GM12801 (cell line): ENCODE data around the gene FLVCR1.

Experiments used
- CTCF ChIP-seq: IDR thresholded peaks from one replicate; pipeline ENCODE4 v1.5.1; 2011; ENCODE audit warnings: control low read depth; ENCODE audit not compliant: insufficient read length; ENCODE audit errors: extremely low read depth

The FLVCR1 gene

GRCh38 chr1:212928323-212929291, 70.5 kb downstream of the FLVCR1 start:
- no peak for TF ChIP-seq CTCF

- no peak for TF ChIP-seq CTCF
Measured at GRCh38 chr1:212930986-212931678, 73.1 kb downstream of the FLVCR1 start.

GRCh38 chr1:212933815-212934471, 75.9 kb downstream of the FLVCR1 start:
- TF ChIP-seq CTCF: no peak

GRCh38 chr1:212935387-212935981, 77.4 kb downstream of the FLVCR1 start:
- no peak for TF ChIP-seq CTCF

- TF ChIP-seq CTCF: no peak
Measured at GRCh38 chr1:212937034-212937433, 79.0 kb downstream of the FLVCR1 start.

GRCh38 chr1:212938846-212939245, 80.8 kb downstream of the FLVCR1 start:
- no peak for TF ChIP-seq CTCF

- TF ChIP-seq CTCF: no peak
Measured at GRCh38 chr1:212941452-212941851, 83.4 kb downstream of the FLVCR1 start.
